ENCODE results near the gene EVL.
A peak's percentile ranks its signal among the peaks of the same experiment; 100 is the strongest.

EVL gene

GRCh38 chr14:100076606-100077005, 11.4 kb downstream of the EVL start:
- Mint-ChIP-seq H3K9me3 (no peaks in the 10 kb centered on the region), H3K4me1 (ENCODE audit: low read depth) (peaks cover 91% of the 10 kb centered on the region)

DNA sequence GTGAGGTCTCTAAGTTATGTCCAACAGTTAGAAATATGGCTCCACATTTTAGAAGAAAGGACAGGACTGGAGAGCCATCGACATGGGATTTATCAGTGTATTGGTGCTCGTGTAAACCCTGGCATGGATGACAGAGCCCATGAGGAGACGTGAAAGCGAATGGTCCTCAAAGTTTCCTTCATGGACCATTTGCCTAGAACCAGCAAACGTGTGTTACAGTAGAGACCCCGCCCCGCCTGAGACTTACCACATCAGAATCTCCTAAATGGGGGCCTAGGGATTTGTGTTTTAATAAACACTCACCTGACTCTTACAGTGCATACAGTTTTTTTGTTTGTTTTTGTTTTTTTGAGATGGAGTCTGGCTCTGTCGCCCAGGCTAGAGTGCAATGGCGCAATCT, 12.2 kb downstream of the EVL start:
- peaks cover 95% of the 10 kb centered on the region for H3K4me1 Mint-ChIP-seq (ENCODE audit: low read depth)
- no peaks in the 10 kb centered on the region for H3K27me3 Mint-ChIP-seq
- intact Hi-C loops (cut with micrococcal nuclease) = loop anchor here (5.0 to 10.0 kb wide), 2 partner anchors 95 to 297 kb away; partner anchors contain the start of gene WDR25
- no peaks in the 10 kb centered on the region for H3K9me3 Mint-ChIP-seq
- peaks cover 85% of the 10 kb centered on the region for H3K36me3 Mint-ChIP-seq (ENCODE audit: low read depth)
- no peak overlapping the region for H3K4me3 Mint-ChIP-seq
- H3K27ac Mint-ChIP-seq = peak overlapping the region; percentile 85

More at GRCh38 chr14:100076606-100077005, 11.4 kb downstream of the EVL start:
- intact Hi-C loops (cut with micrococcal nuclease) = loop anchor here (5.0 to 10.0 kb wide), 2 partner anchors 94 to 298 kb away; partner anchors contain the start of gene WDR25
- Mint-ChIP-seq H3K27ac (peak overlapping the region; percentile 85), H3K36me3 (ENCODE audit: low read depth) (peaks cover 76% of the 10 kb centered on the region), H3K27me3 (no peaks in the 10 kb centered on the region), H3K4me3 (peak overlapping the region; percentile 45)

GRCh38 chr14:100078216-100078803, 13.1 kb downstream of the EVL start:
- Mint-ChIP-seq H3K4me1 (ENCODE audit: low read depth) (peaks cover 93% of the 10 kb centered on the region), H3K27me3 (no peaks in the 10 kb centered on the region), H3K36me3 (ENCODE audit: low read depth) (peaks cover 87% of the 10 kb centered on the region), H3K27ac (peak overlapping the region; percentile 34), H3K9me3 (no peaks in the 10 kb centered on the region), H3K4me3 (no peak overlapping the region)
- intact Hi-C loops (cut with micrococcal nuclease) = loop anchor here (5.0 to 10.0 kb wide), 2 partner anchors 96 to 296 kb away; partner anchors contain the start of gene WDR25

DNA sequence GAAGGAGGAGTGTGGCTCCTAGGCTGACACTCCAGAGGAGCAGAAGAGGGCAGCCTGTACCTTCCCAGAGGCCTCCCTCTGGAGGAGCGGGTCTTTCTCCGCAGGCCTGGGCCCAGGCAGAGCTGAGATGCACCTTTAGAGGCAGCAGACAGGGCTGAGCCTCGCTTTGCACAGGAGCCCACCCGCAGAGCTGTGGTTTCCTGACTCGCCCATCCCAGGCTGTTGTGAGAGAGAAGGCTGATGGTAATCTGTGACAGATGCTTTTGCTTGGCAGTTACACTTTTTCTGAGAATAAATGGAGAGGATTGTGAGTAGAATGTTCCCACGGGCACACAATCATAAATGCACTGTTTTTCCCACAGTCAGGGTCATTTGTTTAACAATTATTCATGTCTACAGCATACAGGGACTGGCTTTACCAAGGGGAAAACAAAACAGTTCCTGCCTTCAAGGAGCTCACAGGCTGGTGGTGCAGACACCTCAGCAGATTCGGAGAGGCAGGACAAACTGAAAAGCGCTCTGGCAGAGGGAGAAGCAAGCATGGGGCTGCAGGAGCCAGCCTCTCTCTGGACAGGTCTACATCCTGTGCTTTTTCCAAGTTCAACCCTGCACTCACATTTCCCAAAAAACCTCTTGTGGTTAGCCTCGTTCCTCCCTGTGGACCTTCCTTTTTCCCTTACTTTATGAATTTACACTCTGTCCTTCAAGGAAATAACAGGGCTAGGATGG, 13.9 kb downstream of the EVL start:
- H3K36me3 Mint-ChIP-seq (ENCODE audit: low read depth) = peaks cover 85% of the 10 kb centered on the region
- H3K9me3 Mint-ChIP-seq = no peaks in the 10 kb centered on the region
- H3K27me3 Mint-ChIP-seq = no peaks in the 10 kb centered on the region
- intact Hi-C loops (cut with micrococcal nuclease) = loop anchor here (5.0 to 10.0 kb wide), 2 partner anchors 97 to 296 kb away; partner anchors contain the start of gene WDR25
- H3K4me1 Mint-ChIP-seq (ENCODE audit: low read depth) = peaks cover 85% of the 10 kb centered on the region
- no peak overlapping the region for H3K4me3 Mint-ChIP-seq
- H3K27ac Mint-ChIP-seq = peak overlapping the region; percentile 34

- Mint-ChIP-seq H3K9me3 (no peaks in the 10 kb centered on the region), H3K4me1 (ENCODE audit: low read depth) (peaks cover 80% of the 10 kb centered on the region), H3K4me3 (no peak overlapping the region), H3K27ac (peak overlapping the region; percentile 34), H3K27me3 (no peaks in the 10 kb centered on the region), H3K36me3 (ENCODE audit: low read depth) (peaks cover 85% of the 10 kb centered on the region)
- intact Hi-C loops (cut with micrococcal nuclease) = loop anchor here (5.0 to 10.0 kb wide), 2 partner anchors 97 to 295 kb away; partner anchors contain the start of gene WDR25
These were observed 14.4 kb downstream of the EVL start for GRCh38 chr14:100079726-100080005.

- Mint-ChIP-seq H3K4me3 (no peak overlapping the region), H3K27me3 (no peaks in the 10 kb centered on the region), H3K9me3 (no peaks in the 10 kb centered on the region), H3K36me3 (ENCODE audit: low read depth) (peaks cover 85% of the 10 kb centered on the region), H3K27ac (no peak overlapping the region), H3K4me1 (ENCODE audit: low read depth) (peaks cover 74% of the 10 kb centered on the region)
- intact Hi-C loops (cut with micrococcal nuclease) = no loop called here
These were observed 15.0 kb downstream of the EVL start for GRCh38 chr14:100080206-100080605.

GRCh38 chr14:100081997-100082625, 16.9 kb downstream of the EVL start:
- Mint-ChIP-seq H3K4me3 (no peak overlapping the region), H3K27me3 (no peaks in the 10 kb centered on the region), H3K36me3 (ENCODE audit: low read depth) (peaks cover 85% of the 10 kb centered on the region), H3K9me3 (no peaks in the 10 kb centered on the region), H3K27ac (peak overlapping the region; percentile 67), H3K4me1 (ENCODE audit: low read depth) (peaks cover 63% of the 10 kb centered on the region)
- intact Hi-C loops (cut with micrococcal nuclease) = no loop called here

- Mint-ChIP-seq H3K27me3 (no peaks in the 10 kb centered on the region), H3K9me3 (no peaks in the 10 kb centered on the region), H3K4me1 (ENCODE audit: low read depth) (peaks cover 60% of the 10 kb centered on the region), H3K27ac (peak overlapping the region; percentile 67), H3K36me3 (ENCODE audit: low read depth) (peaks cover 85% of the 10 kb centered on the region), H3K4me3 (no peak overlapping the region)
- intact Hi-C loops (cut with micrococcal nuclease) = no loop called here
These were observed 17.5 kb downstream of the EVL start for GRCh38 chr14:100082723-100083122.

- Mint-ChIP-seq H3K9me3 (no peaks in the 10 kb centered on the region), H3K4me3 (no peak overlapping the region), H3K36me3 (ENCODE audit: low read depth) (peaks cover 85% of the 10 kb centered on the region), H3K27me3 (no peaks in the 10 kb centered on the region), H3K4me1 (ENCODE audit: low read depth) (peaks cover 52% of the 10 kb centered on the region), H3K27ac (no peak overlapping the region)
- intact Hi-C loops (cut with micrococcal nuclease) = no loop called here
These were observed 18.5 kb downstream of the EVL start for GRCh38 chr14:100083706-100084105.

GRCh38 chr14:100084591-100084990, 19.4 kb downstream of the EVL start:
- intact Hi-C loops (cut with micrococcal nuclease) = no loop called here

GRCh38 chr14:100085462-100085861, 20.2 kb downstream of the EVL start:
- H3K9me3 Mint-ChIP-seq = no peaks in the 10 kb centered on the region
- no peaks in the 10 kb centered on the region for H3K27me3 Mint-ChIP-seq
- peaks cover 85% of the 10 kb centered on the region for H3K36me3 Mint-ChIP-seq (ENCODE audit: low read depth)
- H3K27ac Mint-ChIP-seq = no peak overlapping the region
- H3K4me3 Mint-ChIP-seq = no peak overlapping the region
- peaks cover 38% of the 10 kb centered on the region for H3K4me1 Mint-ChIP-seq (ENCODE audit: low read depth)
- intact Hi-C loops (cut with micrococcal nuclease) = no loop called here

More at GRCh38 chr14:100084591-100084990, 19.4 kb downstream of the EVL start:
- Mint-ChIP-seq H3K9me3 (no peaks in the 10 kb centered on the region), H3K27me3 (no peaks in the 10 kb centered on the region), H3K4me1 (ENCODE audit: low read depth) (peaks cover 43% of the 10 kb centered on the region), H3K36me3 (ENCODE audit: low read depth) (peaks cover 85% of the 10 kb centered on the region), H3K27ac (no peak overlapping the region), H3K4me3 (no peak overlapping the region)

DNA sequence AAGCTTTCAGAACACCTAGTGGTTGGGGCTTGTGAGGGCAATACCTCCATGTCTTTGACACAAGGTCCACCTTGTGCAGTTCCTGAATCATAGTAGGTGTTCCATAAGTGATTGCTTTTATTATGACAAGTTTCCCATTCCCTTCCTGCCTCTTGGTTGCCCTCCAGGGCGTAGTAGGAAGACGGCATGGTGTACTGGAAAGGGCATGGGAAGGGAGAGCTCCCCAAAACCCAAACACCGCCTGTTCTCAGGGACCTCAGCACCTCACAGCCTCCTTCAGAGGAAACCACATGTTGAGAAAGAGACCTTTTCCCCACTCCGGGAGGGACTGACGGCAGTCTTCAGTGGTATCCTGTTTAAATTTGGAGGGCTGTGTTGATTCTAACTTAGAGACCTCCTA, 21.1 kb downstream of the EVL start:
- intact Hi-C loops (cut with micrococcal nuclease) = no loop called here
- peak overlapping the region; percentile 18 for H3K27ac Mint-ChIP-seq
- no peaks in the 10 kb centered on the region for H3K27me3 Mint-ChIP-seq
- H3K4me1 Mint-ChIP-seq (ENCODE audit: low read depth) = peaks cover 30% of the 10 kb centered on the region
- no peak overlapping the region for H3K4me3 Mint-ChIP-seq
- no peaks in the 10 kb centered on the region for H3K9me3 Mint-ChIP-seq
- H3K36me3 Mint-ChIP-seq (ENCODE audit: low read depth) = peaks cover 90% of the 10 kb centered on the region

GRCh38 chr14:100088226-100088625, 23.0 kb downstream of the EVL start:
- Mint-ChIP-seq H3K27ac (no peak overlapping the region), H3K27me3 (no peaks in the 10 kb centered on the region), H3K9me3 (no peaks in the 10 kb centered on the region), H3K4me3 (no peak overlapping the region), H3K4me1 (ENCODE audit: low read depth) (peaks cover 13% of the 10 kb centered on the region), H3K36me3 (ENCODE audit: low read depth) (peaks cover 91% of the 10 kb centered on the region)
- intact Hi-C loops (cut with micrococcal nuclease) = no loop called here

GRCh38 chr14:100091386-100091785, 26.2 kb downstream of the EVL start:
- Mint-ChIP-seq H3K27ac (no peak overlapping the region), H3K9me3 (no peaks in the 10 kb centered on the region), H3K27me3 (no peaks in the 10 kb centered on the region), H3K4me1 (ENCODE audit: low read depth) (peaks cover 9% of the 10 kb centered on the region), H3K4me3 (no peak overlapping the region), H3K36me3 (ENCODE audit: low read depth) (peaks cover 95% of the 10 kb centered on the region)
- intact Hi-C loops (cut with micrococcal nuclease) = no loop called here

All from dendritic cell treated with granulocyte-macrophage colony-stimulating factor and Interleukin-4, amounts not matched to agents 40 ng/mL and 50 ng/mL, for 4 days (primary cell).